ENCODE measurements around the gene SMCP.

Gene SMCP

DNA sequence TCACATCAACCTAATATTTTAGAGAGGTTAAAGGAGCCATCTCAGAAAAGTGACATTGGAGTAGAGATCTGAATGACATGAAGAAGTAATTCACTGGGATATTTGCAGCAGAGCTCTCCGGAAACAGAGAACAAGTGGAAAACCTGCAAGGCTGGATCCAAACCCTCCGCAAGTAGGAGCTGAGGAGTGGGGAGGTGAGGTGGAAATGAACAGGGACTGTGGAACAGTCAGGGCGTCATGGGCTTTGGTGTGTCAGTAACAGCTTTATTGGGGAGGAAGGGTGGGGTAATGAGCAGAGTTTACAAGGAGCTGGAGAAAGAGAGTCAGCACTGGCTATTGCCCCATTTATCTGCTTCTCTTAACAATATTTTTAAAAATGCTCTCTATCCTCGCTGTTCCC lies 20.9 kb downstream of the SMCP start:
- Histone ChIP-seq H3K9me3 (ENCODE audit: control insufficient read depth, low read length) (no peaks in the 10 kb centered on the region), H3K4me2 (ENCODE audit: low read length) (no peak overlapping the region), H3K4me1 (no peaks in the 10 kb centered on the region), H3K79me2 (no peaks in the 10 kb centered on the region), H3K4me3 (ENCODE audit: low read depth, low read length) (no peak overlapping the region), H3K36me3 (ENCODE audit: control insufficient read depth, insufficient read depth, low read length) (no peaks in the 10 kb centered on the region), H3K27ac (no peak overlapping the region), H3K27me3 (ENCODE audit: control insufficient read depth, insufficient read depth, low read length) (no peaks in the 10 kb centered on the region), H3K9ac (no peak overlapping the region), H2AFZ (no peak overlapping the region)
- TF ChIP-seq, protein P1, sequence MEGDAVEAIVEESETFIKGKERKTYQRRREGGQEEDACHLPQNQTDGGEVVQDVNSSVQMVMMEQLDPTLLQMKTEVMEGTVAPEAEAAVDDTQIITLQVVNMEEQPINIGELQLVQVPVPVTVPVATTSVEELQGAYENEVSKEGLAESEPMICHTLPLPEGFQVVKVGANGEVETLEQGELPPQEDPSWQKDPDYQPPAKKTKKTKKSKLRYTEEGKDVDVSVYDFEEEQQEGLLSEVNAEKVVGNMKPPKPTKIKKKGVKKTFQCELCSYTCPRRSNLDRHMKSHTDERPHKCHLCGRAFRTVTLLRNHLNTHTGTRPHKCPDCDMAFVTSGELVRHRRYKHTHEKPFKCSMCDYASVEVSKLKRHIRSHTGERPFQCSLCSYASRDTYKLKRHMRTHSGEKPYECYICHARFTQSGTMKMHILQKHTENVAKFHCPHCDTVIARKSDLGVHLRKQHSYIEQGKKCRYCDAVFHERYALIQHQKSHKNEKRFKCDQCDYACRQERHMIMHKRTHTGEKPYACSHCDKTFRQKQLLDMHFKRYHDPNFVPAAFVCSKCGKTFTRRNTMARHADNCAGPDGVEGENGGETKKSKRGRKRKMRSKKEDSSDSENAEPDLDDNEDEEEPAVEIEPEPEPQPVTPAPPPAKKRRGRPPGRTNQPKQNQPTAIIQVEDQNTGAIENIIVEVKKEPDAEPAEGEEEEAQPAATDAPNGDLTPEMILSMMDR (IDR thresholded peaks at IDR 0.05), result no peak

DNA sequence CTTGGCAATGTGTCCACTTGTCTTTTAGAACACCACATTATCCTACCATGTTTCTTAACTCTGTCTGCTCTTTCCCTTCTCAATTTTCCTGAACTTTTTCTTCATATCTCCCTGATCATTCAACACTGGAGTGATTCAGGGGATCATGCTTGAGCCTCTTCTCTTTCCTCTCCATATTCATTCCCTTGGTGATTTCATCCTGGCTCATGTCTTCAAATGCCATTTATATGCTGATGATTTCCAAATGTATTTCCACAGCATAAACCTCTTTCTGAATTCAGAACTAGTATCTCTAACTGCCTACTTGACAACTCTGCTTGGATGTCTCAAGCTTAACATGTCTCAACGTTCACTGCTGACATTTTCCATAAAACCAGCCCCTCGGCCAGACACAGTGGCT lies 21.8 kb downstream of the SMCP start:
- no peak overlapping the region for H3K9ac ChIP-seq
- no peaks in the 10 kb centered on the region for H3K36me3 ChIP-seq (ENCODE audit: control insufficient read depth, insufficient read depth, low read length)
- no peaks in the 10 kb centered on the region for H3K27me3 ChIP-seq (ENCODE audit: control insufficient read depth, insufficient read depth, low read length)
- H2AFZ ChIP-seq, result no peak overlapping the region
- no peaks in the 10 kb centered on the region for H3K4me1 ChIP-seq
- H3K4me3 ChIP-seq (ENCODE audit: low read depth, low read length), result no peak overlapping the region
- H3K27ac ChIP-seq, result no peak overlapping the region
- TF ChIP-seq, protein P1 (IDR thresholded peaks at IDR 0.05), result no peak
- no peaks in the 10 kb centered on the region for H3K79me2 ChIP-seq
- no peak overlapping the region for H3K4me2 ChIP-seq (ENCODE audit: low read length)
- no peaks in the 10 kb centered on the region for H3K9me3 ChIP-seq (ENCODE audit: control insufficient read depth, low read length)

DNA sequence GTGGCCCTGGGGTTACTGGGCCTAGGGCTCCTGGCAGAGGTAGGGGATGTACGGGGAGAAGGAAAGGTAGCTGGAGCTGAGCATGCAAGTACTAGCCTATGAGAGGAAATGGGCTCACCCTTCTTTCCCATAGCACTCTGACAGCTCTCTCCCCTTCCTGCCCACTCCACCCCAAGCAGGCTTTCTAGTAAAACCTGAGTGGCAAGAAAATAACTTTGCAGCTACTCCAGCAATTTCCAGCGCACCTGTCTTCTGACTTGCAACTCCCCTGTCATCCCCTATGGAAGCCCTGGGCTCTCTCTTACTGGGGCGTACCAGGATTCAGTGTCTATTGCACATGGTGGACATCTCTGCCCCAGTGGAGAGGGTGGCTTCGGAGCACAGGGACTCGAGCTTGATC lies 23.5 kb downstream of the SMCP start:
- no peak overlapping the region for H3K9ac ChIP-seq
- H3K27ac ChIP-seq, result no peak overlapping the region
- no peaks in the 10 kb centered on the region for H3K36me3 ChIP-seq (ENCODE audit: control insufficient read depth, insufficient read depth, low read length)
- no peak overlapping the region for H3K4me2 ChIP-seq (ENCODE audit: low read length)
- H3K4me1 ChIP-seq, result no peaks in the 10 kb centered on the region
- no peaks in the 10 kb centered on the region for H3K79me2 ChIP-seq
- TF ChIP-seq, protein P1 (IDR thresholded peaks at IDR 0.05), result no peak
- no peaks in the 10 kb centered on the region for H3K9me3 ChIP-seq (ENCODE audit: control insufficient read depth, low read length)
- no peak overlapping the region for H3K4me3 ChIP-seq (ENCODE audit: low read depth, low read length)
- no peak overlapping the region for H2AFZ ChIP-seq
- no peaks in the 10 kb centered on the region for H3K27me3 ChIP-seq (ENCODE audit: control insufficient read depth, insufficient read depth, low read length)

DNA sequence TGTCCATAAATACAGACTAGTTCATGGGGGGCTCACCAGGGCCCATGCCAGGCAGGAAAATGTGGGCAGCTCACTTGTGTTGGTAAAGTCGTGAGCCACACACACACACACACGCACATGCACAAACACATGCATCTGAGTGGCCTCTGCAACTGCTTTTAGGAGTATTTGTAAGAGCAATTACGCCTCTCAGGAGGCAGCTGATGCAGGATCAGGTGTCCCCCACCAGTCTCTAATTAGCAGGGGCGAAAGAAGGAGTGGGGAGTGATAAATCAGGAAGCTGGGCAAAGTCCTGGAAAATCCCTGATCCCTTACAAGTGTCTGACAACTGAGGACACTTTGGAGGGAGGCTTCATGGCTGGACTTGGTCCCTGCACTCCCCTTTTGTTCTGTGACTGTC lies 24.5 kb downstream of the SMCP start:
- Histone ChIP-seq H3K36me3 (ENCODE audit: control insufficient read depth, insufficient read depth, low read length) (no peaks in the 10 kb centered on the region), H3K4me1 (no peaks in the 10 kb centered on the region), H3K9ac (no peak overlapping the region), H3K27me3 (ENCODE audit: control insufficient read depth, insufficient read depth, low read length) (no peaks in the 10 kb centered on the region), H3K79me2 (no peaks in the 10 kb centered on the region), H3K4me3 (ENCODE audit: low read depth, low read length) (no peak overlapping the region), H3K9me3 (ENCODE audit: control insufficient read depth, low read length) (no peaks in the 10 kb centered on the region), H2AFZ (no peak overlapping the region), H3K27ac (no peak overlapping the region), H3K4me2 (ENCODE audit: low read length) (no peak overlapping the region)
- TF ChIP-seq, protein P1 (IDR thresholded peaks at IDR 0.05), result no peak

DNA sequence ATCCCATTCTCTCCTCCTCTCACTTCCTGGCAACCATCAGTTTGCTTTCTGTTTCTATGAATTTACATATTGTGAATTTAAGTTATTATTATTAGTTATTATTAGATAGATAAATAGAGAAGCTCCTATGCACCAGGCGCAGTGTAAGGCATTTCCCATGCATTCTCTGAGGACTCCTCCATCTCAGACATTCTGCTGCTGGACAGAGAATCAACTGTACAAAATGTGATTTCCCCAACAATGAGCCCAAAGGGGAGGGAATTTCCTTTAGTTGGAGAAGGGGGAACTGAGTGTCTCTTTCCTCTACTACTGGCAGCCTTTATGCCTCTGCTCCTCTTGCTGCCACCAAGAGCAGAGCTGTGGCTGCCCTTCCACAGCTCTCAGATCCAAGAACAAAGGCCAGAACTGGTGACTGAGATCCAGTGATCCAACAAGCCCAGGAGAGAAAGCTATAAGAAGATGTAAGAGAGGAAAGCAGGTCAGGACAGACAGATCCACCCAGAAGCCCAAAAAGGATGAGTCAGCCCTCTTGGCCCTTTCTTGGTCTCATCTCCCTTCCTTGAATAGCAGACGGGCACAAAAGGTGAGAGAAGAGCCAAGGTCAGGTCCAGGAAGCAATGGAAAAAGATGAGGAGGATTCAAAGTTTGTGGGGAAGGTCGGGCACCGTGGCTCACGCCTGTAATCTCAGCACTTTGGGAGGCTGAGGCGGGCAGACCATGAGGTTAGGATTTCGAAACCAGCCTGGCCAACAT lies 26.7 kb downstream of the SMCP start:
- Histone ChIP-seq H3K9ac (no peak overlapping the region), H3K4me1 (no peaks in the 10 kb centered on the region), H3K79me2 (no peaks in the 10 kb centered on the region), H3K4me3 (ENCODE audit: low read depth, low read length) (no peak overlapping the region), H3K9me3 (ENCODE audit: control insufficient read depth, low read length) (no peaks in the 10 kb centered on the region), H3K36me3 (ENCODE audit: control insufficient read depth, insufficient read depth, low read length) (no peaks in the 10 kb centered on the region), H3K4me2 (ENCODE audit: low read length) (no peak overlapping the region), H3K27ac (no peak overlapping the region), H3K27me3 (ENCODE audit: control insufficient read depth, insufficient read depth, low read length) (no peaks in the 10 kb centered on the region), H2AFZ (no peak overlapping the region)
- TF ChIP-seq, protein P1 (IDR thresholded peaks at IDR 0.05), result no peak
